T-helper 1 cell treated with Interleukin-12 subunit alpha and Interleukin-12 subunit beta and Interleukin-4 antibody, amounts not matched to agents 30 μg/mL and 1 μg/mL, for 36 hours (primary cell): ENCODE data around the gene OR3A1.
"Not testable (repeated sequence)": the region's sequence is repeated elsewhere in the genome, so short reads cannot be mapped to it uniquely, and the experiment has no call there.

Source experiments
- H3K27ac Mint-ChIP-seq: one replicate; pipeline ENCODE4 v1.8.0; 2021; ENCODE audit warnings: mild to moderate bottlenecking, mixed read lengths
- H3K27me3 Mint-ChIP-seq: one replicate; pipeline ENCODE4 v1.8.0; 2021; ENCODE audit warnings: low read depth, mixed read lengths
- H3K36me3 Mint-ChIP-seq: one replicate; pipeline ENCODE4 v1.8.0; 2021; ENCODE audit warnings: low read depth, mixed read lengths
- H3K4me1 Mint-ChIP-seq: one replicate; pipeline ENCODE4 v1.8.0; 2021; ENCODE audit warnings: low read depth, mixed read lengths
- H3K4me3 Mint-ChIP-seq: one replicate; pipeline ENCODE4 v1.8.0; 2021; ENCODE audit warnings: mild to moderate bottlenecking, moderate library complexity, mixed read lengths
- H3K9me3 Mint-ChIP-seq: one replicate; pipeline ENCODE4 v1.8.0; 2021; ENCODE audit warnings: mixed read lengths

Gene OR3A1

GRCh38 chr17:3298260-3298659 is at the start of gene OR3A1:
Gene OR3A1 (minus strand): TSS chr17:3298360. CDS start chr17:3292582, 5,778 bp downstream.
- Mint-ChIP-seq H3K9me3 (peaks cover 4% of the 10 kb centered on the region), H3K4me3 (no peak within 1 kb of the TSS), H3K27me3 (peaks cover 8% of the 10 kb centered on the region), H3K27ac (no peak within 1 kb of the TSS), H3K4me1 (no peaks in the 10 kb centered on the region), H3K36me3 (no peaks in the 10 kb centered on the region)

GRCh38 chr17:3342782-3343181 is 44.6 kb upstream of the OR3A1 start:
- H3K4me1 Mint-ChIP-seq, H3K27me3 Mint-ChIP-seq, H3K27ac Mint-ChIP-seq, H3K4me3 Mint-ChIP-seq, H3K36me3 Mint-ChIP-seq: not testable (repeated sequence)
- peaks cover 16% of the 10 kb centered on the region for H3K9me3 Mint-ChIP-seq

GRCh38 chr17:3335876-3336275 is 37.7 kb upstream of the OR3A1 start:
- Mint-ChIP-seq H3K27me3 (peaks cover 6% of the 10 kb centered on the region), H3K4me1 (no peaks in the 10 kb centered on the region), H3K27ac (no peak overlapping the region)

GRCh38 chr17:3318336-3318735 is 20.2 kb upstream of the OR3A1 start:
- Mint-ChIP-seq H3K36me3 (no peaks in the 10 kb centered on the region), H3K9me3 (no peaks in the 10 kb centered on the region), H3K27me3 (no peaks in the 10 kb centered on the region), H3K27ac (no peak overlapping the region), H3K4me3 (no peak overlapping the region), H3K4me1 (no peaks in the 10 kb centered on the region)

More at GRCh38 chr17:3335876-3336275, 37.7 kb upstream of the OR3A1 start:
- peaks cover 12% of the 10 kb centered on the region for H3K9me3 Mint-ChIP-seq
- no peaks in the 10 kb centered on the region for H3K36me3 Mint-ChIP-seq
- no peak overlapping the region for H3K4me3 Mint-ChIP-seq

- H3K4me1 Mint-ChIP-seq, result no peaks in the 10 kb centered on the region
- no peaks in the 10 kb centered on the region for H3K27me3 Mint-ChIP-seq
- H3K4me3 Mint-ChIP-seq, result no peak overlapping the region
- no peaks in the 10 kb centered on the region for H3K36me3 Mint-ChIP-seq
- no peaks in the 10 kb centered on the region for H3K9me3 Mint-ChIP-seq
- no peak overlapping the region for H3K27ac Mint-ChIP-seq
Observed at GRCh38 chr17:3316836-3317235, 18.7 kb upstream of the OR3A1 start.

GRCh38 chr17:3308603-3309002 is 10.4 kb upstream of the OR3A1 start:
- no peaks in the 10 kb centered on the region for H3K4me1 Mint-ChIP-seq
- H3K36me3 Mint-ChIP-seq, result no peaks in the 10 kb centered on the region
- H3K27ac Mint-ChIP-seq, result no peak overlapping the region
- H3K27me3 Mint-ChIP-seq, result no peaks in the 10 kb centered on the region
- H3K9me3 Mint-ChIP-seq, result no peaks in the 10 kb centered on the region
- no peak overlapping the region for H3K4me3 Mint-ChIP-seq

GRCh38 chr17:3295632-3296031 is 2.5 kb downstream of the OR3A1 start:
- no peak overlapping the region for H3K4me3 Mint-ChIP-seq
- H3K36me3 Mint-ChIP-seq, result peaks cover 2% of the 10 kb centered on the region
- peaks cover 9% of the 10 kb centered on the region for H3K27me3 Mint-ChIP-seq
- peaks cover 5% of the 10 kb centered on the region for H3K9me3 Mint-ChIP-seq
- no peak overlapping the region for H3K27ac Mint-ChIP-seq
- H3K4me1 Mint-ChIP-seq, result no peaks in the 10 kb centered on the region

- H3K27ac Mint-ChIP-seq, H3K36me3 Mint-ChIP-seq, H3K4me3 Mint-ChIP-seq, H3K9me3 Mint-ChIP-seq, H3K27me3 Mint-ChIP-seq, H3K4me1 Mint-ChIP-seq: not testable (repeated sequence)
Observed at GRCh38 chr17:3293548-3293947, 4.6 kb downstream of the OR3A1 start.

GRCh38 chr17:3282901-3283300 is 15.3 kb downstream of the OR3A1 start:
- no peaks in the 10 kb centered on the region for H3K27me3 Mint-ChIP-seq
- H3K9me3 Mint-ChIP-seq, result peaks cover 7% of the 10 kb centered on the region
- no peaks in the 10 kb centered on the region for H3K36me3 Mint-ChIP-seq
- H3K4me1 Mint-ChIP-seq, result no peaks in the 10 kb centered on the region
- no peak overlapping the region for H3K27ac Mint-ChIP-seq
- no peak overlapping the region for H3K4me3 Mint-ChIP-seq

GRCh38 chr17:3276126-3276525 is 22.0 kb downstream of the OR3A1 start:
- Mint-ChIP-seq H3K4me1 (no peaks in the 10 kb centered on the region), H3K27me3 (no peaks in the 10 kb centered on the region), H3K27ac (no peak overlapping the region), H3K36me3 (no peaks in the 10 kb centered on the region), H3K9me3 (peaks cover 10% of the 10 kb centered on the region), H3K4me3 (no peak overlapping the region)

- Mint-ChIP-seq H3K27me3 (no peaks in the 10 kb centered on the region), H3K4me1 (no peaks in the 10 kb centered on the region), H3K36me3 (no peaks in the 10 kb centered on the region), H3K4me3 (no peak overlapping the region), H3K9me3 (peaks cover 21% of the 10 kb centered on the region), H3K27ac (no peak overlapping the region)
Observed at GRCh38 chr17:3271072-3271848, 26.9 kb downstream of the OR3A1 start.

- Mint-ChIP-seq H3K27ac (no peak overlapping the region), H3K9me3 (no peaks in the 10 kb centered on the region), H3K4me1 (no peaks in the 10 kb centered on the region), H3K4me3 (no peak overlapping the region), H3K36me3 (no peaks in the 10 kb centered on the region), H3K27me3 (no peaks in the 10 kb centered on the region)
Observed at GRCh38 chr17:3260600-3260999, 37.6 kb downstream of the OR3A1 start.

GRCh38 chr17:3260163-3260562 is 38.0 kb downstream of the OR3A1 start:
- Mint-ChIP-seq H3K4me3 (no peak overlapping the region), H3K27ac (no peak overlapping the region), H3K9me3 (no peaks in the 10 kb centered on the region)

GRCh38 chr17:3256575-3256974 is 41.6 kb downstream of the OR3A1 start:
- H3K9me3 Mint-ChIP-seq, result no peaks in the 10 kb centered on the region
- no peaks in the 10 kb centered on the region for H3K36me3 Mint-ChIP-seq
- H3K4me1 Mint-ChIP-seq, result no peaks in the 10 kb centered on the region
- H3K4me3 Mint-ChIP-seq, result no peak overlapping the region
- H3K27me3 Mint-ChIP-seq, result no peaks in the 10 kb centered on the region
- no peak overlapping the region for H3K27ac Mint-ChIP-seq

More at GRCh38 chr17:3260163-3260562, 38.0 kb downstream of the OR3A1 start:
- Mint-ChIP-seq H3K4me1 (no peaks in the 10 kb centered on the region), H3K36me3 (no peaks in the 10 kb centered on the region), H3K27me3 (no peaks in the 10 kb centered on the region)

GRCh38 chr17:3249013-3249412 is 49.1 kb downstream of the OR3A1 start:
- H3K27me3 Mint-ChIP-seq, H3K9me3 Mint-ChIP-seq, H3K36me3 Mint-ChIP-seq: not testable (repeated sequence)

GRCh38 chr17:3244841-3245240 is 53.3 kb downstream of the OR3A1 start:
- H3K9me3 Mint-ChIP-seq, H3K4me3 Mint-ChIP-seq, H3K36me3 Mint-ChIP-seq, H3K4me1 Mint-ChIP-seq, H3K27me3 Mint-ChIP-seq, H3K27ac Mint-ChIP-seq: not testable (repeated sequence)

More at GRCh38 chr17:3249013-3249412, 49.1 kb downstream of the OR3A1 start:
- H3K4me3 Mint-ChIP-seq, H3K4me1 Mint-ChIP-seq, H3K27ac Mint-ChIP-seq: not testable (repeated sequence)
